ENCODE measurements around the gene PTGR3. TPM values are rescaled to one million over a fixed set of nuclear protein-coding genes. Genes with fewer than 3 reads are reported as not detected.

The PTGR3 gene
- total RNA-seq, 2 experiments from 2014 or later: 14.1 to 14.3 TPM

- intact Hi-C loops (cut with DNase I, micrococcal nuclease): loop anchor here (2.0 to 10.0 kb wide), 6 partner anchors 36 to 1614 kb away; partner anchors contain the start of genes CNDP2 (in 1 of the 2), ZNF236 (in 1 of the 2) and ZNF407 (in 1 of the 2)
- Histone ChIP-seq H3K4me3 (ENCODE audit: low read length) (peak overlapping the region; percentile 98), H3K27me3 (ENCODE audit: control insufficient read depth in 1 of 2, insufficient read depth in 2 of 2, low read length in 2 of 2) (no peaks in the 10 kb centered on the region), H3K4me1 (ENCODE audit: insufficient read depth, low read length) (peaks cover 46% of the 10 kb centered on the region), H3K36me3 (ENCODE audit: insufficient read depth, low read length) (no peaks in the 10 kb centered on the region), H3K27ac (ENCODE audit: low read depth in 1 of 2, low read length in 2 of 2) (peak overlapping the region; percentile 65 to 70), H3K9me3 (ENCODE audit: control insufficient read depth in 1 of 2, insufficient read depth in 1 of 2, low read length in 2 of 2) (no peaks in the 10 kb centered on the region)
- DNase-seq (peak in 5 of 14 experiments; percentile 30 to 69 (median 45)), ATAC-seq (ENCODE audit: poor library complexity) (no peak)
- no peaks in the 10 kb centered on the region for H3K9me3 Mint-ChIP-seq
- ChIA-PET POLR2A (interaction anchor here (0.6 to 2.9 kb wide), 21 partner anchors 9 to 713 kb away, joined by 3 to 60 read pairs (median 6); partner anchors contain the start of gene ZNF407), CTCF (interaction anchor here (0.6 kb wide), 1 partner anchor 170 kb away, joined by 3 read pairs; no protein-coding TSS in a partner anchor)
- TF ChIP-seq, protein P1, sequence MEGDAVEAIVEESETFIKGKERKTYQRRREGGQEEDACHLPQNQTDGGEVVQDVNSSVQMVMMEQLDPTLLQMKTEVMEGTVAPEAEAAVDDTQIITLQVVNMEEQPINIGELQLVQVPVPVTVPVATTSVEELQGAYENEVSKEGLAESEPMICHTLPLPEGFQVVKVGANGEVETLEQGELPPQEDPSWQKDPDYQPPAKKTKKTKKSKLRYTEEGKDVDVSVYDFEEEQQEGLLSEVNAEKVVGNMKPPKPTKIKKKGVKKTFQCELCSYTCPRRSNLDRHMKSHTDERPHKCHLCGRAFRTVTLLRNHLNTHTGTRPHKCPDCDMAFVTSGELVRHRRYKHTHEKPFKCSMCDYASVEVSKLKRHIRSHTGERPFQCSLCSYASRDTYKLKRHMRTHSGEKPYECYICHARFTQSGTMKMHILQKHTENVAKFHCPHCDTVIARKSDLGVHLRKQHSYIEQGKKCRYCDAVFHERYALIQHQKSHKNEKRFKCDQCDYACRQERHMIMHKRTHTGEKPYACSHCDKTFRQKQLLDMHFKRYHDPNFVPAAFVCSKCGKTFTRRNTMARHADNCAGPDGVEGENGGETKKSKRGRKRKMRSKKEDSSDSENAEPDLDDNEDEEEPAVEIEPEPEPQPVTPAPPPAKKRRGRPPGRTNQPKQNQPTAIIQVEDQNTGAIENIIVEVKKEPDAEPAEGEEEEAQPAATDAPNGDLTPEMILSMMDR (IDR thresholded peaks at IDR 0.05): no peak
- peak overlapping the region; percentile 94 for H3K4me3 Mint-ChIP-seq
- H3K36me3 Mint-ChIP-seq (ENCODE audit: low read depth): peaks cover 38% of the 10 kb centered on the region
- peaks cover 68% of the 10 kb centered on the region for H3K4me1 Mint-ChIP-seq (ENCODE audit: low read depth)
- H3K27ac Mint-ChIP-seq: peak overlapping the region; percentile 99
- no peaks in the 10 kb centered on the region for H3K27me3 Mint-ChIP-seq
Observed at GRCh38 chr18:75211002-75211621, 2.2 kb upstream of the PTGR3 start.

GRCh38 chr18:75210274-75211001, 1.5 kb upstream of the PTGR3 start, which contains the start of gene TSHZ1:
TSHZ1 (plus strand) TSS chr18:75210797; CDS start chr18:75211877, 1,080 bp downstream.
- peak within 1 kb of the TSS; percentile 98 for H3K4me3 ChIP-seq (ENCODE audit: low read length)
- peak; percentile 62 for ATAC-seq (ENCODE audit: poor library complexity)
- Mint-ChIP-seq H3K9me3 (no peaks in the 10 kb centered on the region), H3K27ac (peak within 1 kb of the TSS; percentile 99), H3K27me3 (no peaks in the 10 kb centered on the region), H3K4me3 (peak within 1 kb of the TSS; percentile 94), H3K4me1 (ENCODE audit: low read depth) (peaks cover 71% of the 10 kb centered on the region), H3K36me3 (ENCODE audit: low read depth) (peaks cover 38% of the 10 kb centered on the region)
- no peaks in the 10 kb centered on the region for H3K36me3 ChIP-seq (ENCODE audit: insufficient read depth, low read length)
- no peaks in the 10 kb centered on the region for H3K27me3 ChIP-seq (ENCODE audit: control insufficient read depth in 1 of 2, insufficient read depth in 2 of 2, low read length in 2 of 2)
- intact Hi-C loops (cut with DNase I, micrococcal nuclease): loop anchor here (2.0 to 10.0 kb wide), 6 partner anchors 36 to 1614 kb away; partner anchors contain the start of genes CNDP2 (in 1 of the 2), ZNF236 (in 1 of the 2) and ZNF407 (in 1 of the 2)
- ChIA-PET CTCF (interaction anchor here (0.6 kb wide), 1 partner anchor 170 kb away, joined by 3 read pairs; no protein-coding TSS in a partner anchor), POLR2A (interaction anchor here (0.6 to 2.9 kb wide), 29 partner anchors 8 to 712 kb away, joined by 3 to 60 read pairs (median 5); partner anchors contain the start of gene ZNF407)
- H3K4me1 ChIP-seq (ENCODE audit: insufficient read depth, low read length): peaks cover 45% of the 10 kb centered on the region
- peak within 1 kb of the TSS; percentile 78 to 81 for H3K27ac ChIP-seq (ENCODE audit: low read depth in 1 of 2, low read length in 2 of 2)
- no peaks in the 10 kb centered on the region for H3K9me3 ChIP-seq (ENCODE audit: control insufficient read depth in 1 of 2, insufficient read depth in 1 of 2, low read length in 2 of 2)
- peak in 13 of 14 experiments; percentile 27 to 93 (median 46) for DNase-seq
- TF ChIP-seq, protein P1 (IDR thresholded peaks at IDR 0.05): no peak

GRCh38 chr18:75209951-75210258, 966 bp upstream of the PTGR3 start:
- Histone ChIP-seq H3K4me3 (ENCODE audit: low read length) (peak overlapping the region; percentile 98), H3K4me1 (ENCODE audit: insufficient read depth, low read length) (peaks cover 45% of the 10 kb centered on the region), H3K36me3 (ENCODE audit: insufficient read depth, low read length) (no peaks in the 10 kb centered on the region), H3K9me3 (ENCODE audit: control insufficient read depth in 1 of 2, insufficient read depth in 1 of 2, low read length in 2 of 2) (no peaks in the 10 kb centered on the region), H3K27ac (ENCODE audit: low read depth in 1 of 2, low read length in 2 of 2) (peak overlapping the region; percentile 78 to 81), H3K27me3 (ENCODE audit: control insufficient read depth in 1 of 2, insufficient read depth in 2 of 2, low read length in 2 of 2) (no peaks in the 10 kb centered on the region)
- H3K9me3 Mint-ChIP-seq: no peaks in the 10 kb centered on the region
- peak overlapping the region; percentile 94 for H3K4me3 Mint-ChIP-seq
- peaks cover 71% of the 10 kb centered on the region for H3K4me1 Mint-ChIP-seq (ENCODE audit: low read depth)
- CTCF ChIA-PET: no interaction called here
- POLR2A ChIA-PET: interaction anchor here (0.9 to 2.9 kb wide), 22 partner anchors 8 to 712 kb away, joined by 3 to 60 read pairs (median 6); partner anchors contain the start of gene ZNF407
- TF ChIP-seq, protein P1 (IDR thresholded peaks at IDR 0.05): no peak
- ATAC-seq (ENCODE audit: poor library complexity) (no peak), DNase-seq (peak in 1 of 14 experiments; percentile 12)
- H3K36me3 Mint-ChIP-seq (ENCODE audit: low read depth): peaks cover 38% of the 10 kb centered on the region
- intact Hi-C loops (cut with DNase I, micrococcal nuclease): loop anchor here (2.0 to 10.0 kb wide), 11 partner anchors 37 to 1615 kb away; partner anchors contain the start of genes CNDP2 (in 1 of the 2), CYB5A (in 1 of the 2), ZNF236 (in 1 of the 2) and ZNF407 (in 1 of the 2)
- H3K27ac Mint-ChIP-seq: peak overlapping the region; percentile 99
- no peaks in the 10 kb centered on the region for H3K27me3 Mint-ChIP-seq
